ENCODE data around the gene EHMT1.

EHMT1 gene

GRCh38 chr9:137618105-137619067 is at the start of gene EHMT1:
EHMT1 (plus strand) TSS chr9:137619005; CDS start chr9:137619029, 24 bp downstream.
- DNase-seq (ENCODE audit: low read depth in 2 of 2): peak; percentile 76 to 79

GRCh38 chr9:137569609-137570203 is 49.1 kb upstream of the EHMT1 start:
- DNase-seq (ENCODE audit: low read depth in 2 of 2): no peak

GRCh38 chr9:137570566-137570965 is 48.2 kb upstream of the EHMT1 start:
- no peak for DNase-seq (ENCODE audit: low read depth in 2 of 2)

GRCh38 chr9:137574192-137574591 is 44.6 kb upstream of the EHMT1 start:
- no peak for DNase-seq (ENCODE audit: low read depth in 2 of 2)

GRCh38 chr9:137575364-137575715 is 43.5 kb upstream of the EHMT1 start:
- DNase-seq (ENCODE audit: low read depth in 2 of 2): no peak

- no peak for DNase-seq (ENCODE audit: low read depth in 2 of 2)
Measured at GRCh38 chr9:137575716-137576411, 42.9 kb upstream of the EHMT1 start.

- DNase-seq (ENCODE audit: low read depth in 2 of 2): peak; percentile 88 to 90
Measured at GRCh38 chr9:137578518-137579258, 40.1 kb upstream of the EHMT1 start, which contains the start of gene DPH7. DPH7 (minus strand) TSS chr9:137578925; CDS start chr9:137578777, 148 bp downstream.

GRCh38 chr9:137579259-137579604 is 39.6 kb upstream of the EHMT1 start:
- no peak for DNase-seq (ENCODE audit: low read depth in 2 of 2)

- DNase-seq (ENCODE audit: low read depth in 2 of 2): no peak
Measured at GRCh38 chr9:137580209-137580953, 38.4 kb upstream of the EHMT1 start.

- no peak for DNase-seq (ENCODE audit: low read depth in 2 of 2)
Measured at GRCh38 chr9:137580954-137581322, 37.9 kb upstream of the EHMT1 start.

GRCh38 chr9:137581361-137582285 is 37.2 kb upstream of the EHMT1 start:
- no peak for DNase-seq (ENCODE audit: low read depth in 2 of 2)

- no peak for DNase-seq (ENCODE audit: low read depth in 2 of 2)
Measured at GRCh38 chr9:137582286-137582860, 36.4 kb upstream of the EHMT1 start.

- no peak for DNase-seq (ENCODE audit: low read depth in 2 of 2)
Measured at GRCh38 chr9:137583347-137583746, 35.5 kb upstream of the EHMT1 start.

GRCh38 chr9:137583957-137584356 is 34.8 kb upstream of the EHMT1 start:
- DNase-seq (ENCODE audit: low read depth in 2 of 2): no peak

- no peak for DNase-seq (ENCODE audit: low read depth in 2 of 2)
Measured at GRCh38 chr9:137586854-137587253, 32.0 kb upstream of the EHMT1 start.

GRCh38 chr9:137588311-137588710 is 30.5 kb upstream of the EHMT1 start:
- DNase-seq (ENCODE audit: low read depth in 2 of 2): no peak

GRCh38 chr9:137588891-137589290 is 29.9 kb upstream of the EHMT1 start:
- no peak for DNase-seq (ENCODE audit: low read depth in 2 of 2)

GRCh38 chr9:137589441-137590122 is 29.2 kb upstream of the EHMT1 start:
- no peak for DNase-seq (ENCODE audit: low read depth in 2 of 2)

- DNase-seq (ENCODE audit: low read depth in 2 of 2): no peak
Measured at GRCh38 chr9:137590123-137590468, 28.7 kb upstream of the EHMT1 start.
